Measurements from ENCODE around the gene STIMATE.

GRCh38 chr3:52912885-52913731 lies 15.8 kb upstream of the STIMATE start:
- TF ChIP-seq ZFX (IDR thresholded peaks at IDR 0.05; ENCODE audit: borderline replicate concordance) (no peak), CTCF (IDR thresholded peaks at IDR 0.05) (no peak)

All from 22Rv1 (cell line).